ENCODE data around the gene PLEKHJ1.

PLEKHJ1 gene

DNA sequence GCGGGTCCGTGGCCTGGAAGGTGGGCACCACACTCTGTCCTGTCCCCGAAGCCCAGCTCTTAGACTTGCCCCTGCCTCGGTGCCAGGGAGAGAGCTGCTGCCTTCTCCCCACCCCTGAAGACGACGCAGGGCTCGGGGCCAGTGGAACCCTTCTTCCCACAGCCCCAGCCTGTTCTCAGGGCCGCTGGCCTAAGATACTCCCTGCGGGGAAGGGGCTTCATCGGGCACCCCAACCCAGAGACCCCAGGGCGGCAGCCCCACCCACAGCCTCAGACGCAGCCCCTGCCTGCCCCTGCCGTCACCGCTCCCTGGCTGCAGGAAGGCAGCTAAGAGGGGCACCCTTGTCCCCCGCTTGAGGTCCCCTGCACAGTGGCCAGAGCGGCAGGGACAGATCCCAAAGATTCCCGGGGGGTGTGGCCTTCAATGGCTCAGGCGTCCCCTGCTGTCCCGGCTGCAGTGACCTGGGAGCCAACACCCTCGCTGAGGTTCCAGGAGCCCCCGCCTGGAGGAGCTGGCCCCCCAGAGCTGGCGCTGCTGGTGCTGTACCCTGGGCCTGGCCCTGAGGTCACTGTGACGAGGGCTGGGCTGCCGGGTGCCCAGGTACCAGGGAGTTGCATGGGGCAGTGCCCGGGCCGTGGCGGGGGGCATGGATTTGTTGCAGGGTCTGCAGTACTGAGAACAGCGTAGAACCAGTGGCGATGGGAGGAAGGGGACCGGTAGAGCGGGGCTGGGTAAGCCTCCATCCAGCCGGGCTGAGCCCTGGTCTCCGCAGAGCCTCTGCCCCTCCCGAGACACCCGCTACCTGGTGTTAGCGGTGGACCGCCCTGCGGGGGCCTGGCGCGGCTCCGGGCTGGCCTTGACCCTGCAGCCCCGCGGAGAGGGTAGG lies 14.0 kb upstream of the PLEKHJ1 start:
- no peak for DNase-seq (ENCODE audit: low read depth in 1 of 2, low spot score in 1 of 2)

DNA sequence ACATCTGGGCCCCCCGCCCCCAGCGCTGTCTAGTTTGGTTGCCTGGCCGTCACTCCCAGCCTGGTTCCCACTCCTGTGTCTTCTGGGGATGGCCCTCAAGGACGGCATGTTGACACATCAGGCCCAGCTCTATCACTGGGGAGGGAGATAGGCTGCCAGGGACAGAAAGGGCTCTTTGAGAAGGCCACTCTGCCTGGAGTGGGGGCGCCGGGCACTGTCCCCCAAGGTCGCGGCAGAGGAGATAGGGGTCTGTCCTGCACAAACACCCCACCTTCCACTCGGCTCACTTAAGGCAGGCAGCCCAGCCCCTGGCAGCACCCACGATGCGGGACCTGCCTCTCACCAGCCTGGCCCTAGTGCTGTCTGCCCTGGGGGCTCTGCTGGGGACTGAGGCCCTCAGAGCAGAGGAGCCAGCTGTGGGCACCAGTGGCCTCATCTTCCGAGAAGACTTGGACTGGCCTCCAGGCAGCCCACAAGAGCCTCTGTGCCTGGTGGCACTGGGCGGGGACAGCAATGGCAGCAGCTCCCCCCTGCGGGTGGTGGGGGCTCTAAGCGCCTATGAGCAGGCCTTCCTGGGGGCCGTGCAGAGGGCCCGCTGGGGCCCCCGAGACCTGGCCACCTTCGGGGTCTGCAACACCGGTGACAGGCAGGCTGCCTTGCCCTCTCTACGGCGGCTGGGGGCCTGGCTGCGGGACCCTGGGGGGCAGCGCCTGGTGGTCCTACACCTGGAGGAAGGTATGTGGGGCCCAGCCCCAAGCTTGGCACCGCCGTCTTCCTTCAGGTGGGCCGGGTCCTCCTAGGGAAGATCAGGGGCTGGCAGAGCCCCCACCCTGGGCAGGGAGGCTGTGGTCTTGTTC lies 13.1 kb upstream of the PLEKHJ1 start, which contains the start of gene AMH:
Gene AMH (plus strand): TSS at position 314 of the 857 bp plus-strand sequence. CDS start 10 bp downstream, at position 324.
- DNase-seq (ENCODE audit: low read depth in 1 of 2, low spot score in 1 of 2), result no peak

DNA sequence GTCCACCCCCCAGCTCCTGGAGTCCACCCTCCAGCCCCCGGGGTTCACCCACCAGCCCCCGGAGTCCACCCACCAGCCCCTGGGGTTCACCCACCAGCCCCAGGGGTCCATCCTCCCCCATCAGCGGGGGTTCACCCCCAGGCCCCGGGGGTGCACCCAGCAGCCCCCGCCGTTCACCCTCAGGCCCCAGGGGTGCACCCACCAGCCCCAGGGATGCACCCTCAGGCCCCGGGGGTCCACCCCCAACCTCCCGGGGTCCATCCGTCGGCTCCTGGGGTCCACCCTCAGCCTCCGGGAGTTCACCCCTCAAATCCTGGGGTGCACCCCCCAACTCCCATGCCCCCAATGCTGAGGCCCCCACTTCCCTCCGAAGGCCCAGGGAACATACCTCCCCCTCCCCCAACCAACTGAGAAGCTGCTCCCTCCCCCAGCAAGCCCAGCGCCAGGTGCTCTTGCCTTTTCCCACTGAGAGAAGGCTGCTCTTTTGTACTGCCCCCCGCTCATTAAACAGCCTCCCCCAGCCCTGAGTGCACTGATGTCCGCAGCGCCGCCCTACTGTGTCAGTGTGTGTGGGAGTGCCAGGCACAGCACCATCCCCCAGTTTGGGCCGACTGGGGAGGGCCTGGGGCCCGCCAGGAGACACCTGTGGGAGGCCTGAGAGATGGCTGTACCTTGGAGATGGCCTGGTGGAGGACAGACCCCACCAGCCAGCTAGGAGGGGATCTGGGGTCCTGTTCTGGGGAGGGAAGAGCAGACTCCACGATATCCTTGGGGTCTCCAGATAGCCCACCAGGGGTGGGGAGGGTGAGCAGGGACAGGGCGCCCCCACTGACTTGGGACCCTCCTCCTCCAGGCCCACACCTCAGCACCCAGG lies 12.2 kb upstream of the PLEKHJ1 start:
- no peak for DNase-seq (ENCODE audit: low read depth in 1 of 2, low spot score in 1 of 2)

DNA sequence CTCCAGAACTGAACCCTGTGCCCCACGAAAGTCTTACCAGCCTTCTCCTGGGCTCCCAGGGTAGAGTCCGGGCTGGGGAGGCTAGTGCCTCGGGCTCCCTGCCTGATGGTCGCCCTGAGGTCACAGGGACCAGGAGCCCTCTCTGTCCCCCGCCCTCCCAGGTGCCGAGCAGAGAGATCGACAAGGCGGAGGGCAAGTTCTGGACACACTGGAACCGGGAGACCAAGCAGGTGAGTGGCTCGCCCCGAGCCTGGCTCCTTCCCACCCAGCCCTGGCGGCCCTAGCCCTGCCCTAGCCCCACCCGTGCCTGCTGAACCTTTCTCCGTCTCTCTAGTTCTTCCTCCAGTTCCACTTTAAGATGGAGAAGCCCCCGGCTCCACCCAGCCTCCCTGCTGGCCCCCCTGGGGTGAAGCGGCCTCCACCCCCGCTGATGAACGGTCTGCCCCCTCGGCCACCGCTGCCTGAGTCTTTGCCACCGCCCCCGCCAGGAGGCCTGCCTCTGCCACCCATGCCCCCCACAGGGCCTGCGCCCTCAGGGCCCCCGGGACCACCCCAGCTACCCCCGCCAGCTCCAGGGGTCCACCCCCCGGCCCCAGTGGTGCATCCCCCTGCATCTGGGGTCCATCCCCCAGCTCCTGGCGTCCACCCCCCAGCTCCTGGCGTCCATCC lies 11.4 kb upstream of the PLEKHJ1 start:
- no peak for DNase-seq (ENCODE audit: low read depth in 1 of 2, low spot score in 1 of 2)

DNA sequence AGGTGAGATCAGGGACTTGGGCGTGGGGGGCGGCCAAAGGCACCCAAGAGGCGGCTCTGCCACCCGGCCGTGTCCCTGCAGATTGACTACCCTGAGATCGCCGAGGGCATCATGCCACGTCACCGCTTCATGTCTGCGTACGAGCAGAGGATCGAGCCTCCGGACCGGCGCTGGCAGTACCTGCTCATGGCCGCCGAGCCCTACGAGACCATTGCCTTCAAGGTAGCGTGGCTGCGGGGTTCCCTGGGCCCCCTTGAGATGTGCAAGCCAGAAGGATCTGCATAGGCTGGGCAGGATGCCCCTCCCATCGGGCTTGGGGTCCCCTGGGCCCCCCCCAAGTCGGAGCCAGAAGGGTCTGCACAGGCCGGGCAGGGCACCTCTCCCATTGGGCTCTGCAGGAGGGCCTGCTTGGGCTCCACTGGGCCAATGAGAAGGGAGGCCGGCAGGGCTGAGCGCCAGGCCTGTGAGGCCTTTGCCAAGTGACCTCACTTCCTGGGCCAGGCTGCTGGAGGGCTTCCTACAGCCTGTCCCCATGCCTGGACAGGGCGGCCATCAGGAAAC lies 10.8 kb upstream of the PLEKHJ1 start:
- no peak for DNase-seq (ENCODE audit: low read depth in 1 of 2, low spot score in 1 of 2)

DNA sequence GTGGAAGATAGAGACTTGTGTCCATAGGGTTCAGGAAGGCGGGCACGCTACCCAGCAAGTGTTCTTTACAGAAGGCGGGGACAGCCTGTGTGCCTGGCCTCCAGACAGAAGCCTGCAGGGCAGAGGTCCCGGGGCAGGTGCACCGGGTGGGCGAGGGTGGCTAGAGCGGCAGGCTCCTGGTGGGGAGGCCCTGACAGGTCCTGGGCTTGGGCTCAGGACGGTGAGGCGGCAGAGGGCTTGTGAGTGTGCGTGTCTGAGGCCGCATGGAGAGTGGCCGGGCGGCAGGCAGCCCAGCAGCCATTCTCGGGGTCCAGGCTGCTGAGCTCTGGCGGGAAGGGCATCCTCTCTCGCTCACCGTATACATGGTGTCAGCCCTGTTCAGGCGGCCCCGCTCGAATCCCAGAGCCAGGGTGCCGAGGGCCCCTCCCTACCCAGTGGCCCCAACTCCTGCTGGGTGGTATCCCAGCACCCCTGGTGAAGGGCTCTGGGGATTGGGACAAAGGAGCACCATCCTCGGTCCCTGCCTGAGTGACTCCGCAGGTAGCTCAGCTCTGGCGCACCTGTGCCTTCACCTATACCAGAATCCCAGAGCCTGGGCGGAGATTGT lies 10.0 kb upstream of the PLEKHJ1 start:
- no peak for DNase-seq (ENCODE audit: low read depth in 1 of 2, low spot score in 1 of 2)

DNA sequence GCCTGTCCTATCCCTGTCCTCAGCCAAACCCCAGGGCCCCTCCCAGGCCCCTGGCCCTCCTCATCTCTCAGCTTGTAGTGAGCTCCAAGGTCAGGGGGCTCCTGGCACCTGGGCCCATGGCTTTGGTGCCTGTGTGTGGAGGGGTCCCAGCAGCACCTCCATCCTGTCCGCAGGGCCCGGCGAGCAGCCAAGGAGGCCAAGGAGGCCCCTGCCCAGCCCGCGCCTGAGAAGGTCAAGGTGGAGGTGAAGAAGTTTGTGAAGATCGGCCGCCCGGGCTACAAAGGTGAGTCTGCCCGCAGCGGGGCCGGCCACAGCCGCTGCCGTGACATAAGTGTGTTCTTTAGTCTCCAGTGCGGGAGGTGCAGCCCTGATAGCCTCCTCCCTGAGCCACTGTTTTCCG lies 9.1 kb upstream of the PLEKHJ1 start:
- DNase-seq (ENCODE audit: low read depth in 1 of 2, low spot score in 1 of 2), result no peak

DNA sequence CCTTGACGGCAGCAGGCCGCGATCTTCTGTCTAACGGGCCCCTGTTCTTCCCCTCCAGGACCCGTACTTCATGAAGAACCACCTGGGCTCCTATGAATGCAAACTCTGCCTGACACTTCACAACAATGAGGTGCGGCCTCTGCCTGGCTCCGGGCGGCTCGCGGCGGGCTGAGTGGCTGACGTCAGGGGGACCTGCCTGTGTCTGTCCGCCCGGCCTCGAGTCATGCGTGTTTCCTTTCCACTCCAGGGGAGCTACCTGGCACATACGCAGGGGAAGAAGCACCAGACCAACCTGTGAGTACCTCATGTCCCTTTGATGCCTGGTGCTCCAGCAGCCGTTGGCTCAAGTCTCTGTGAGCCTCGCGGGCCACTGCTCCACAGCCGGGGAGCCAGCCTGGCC lies 8.4 kb upstream of the PLEKHJ1 start:
- no peak for DNase-seq (ENCODE audit: low read depth in 1 of 2, low spot score in 1 of 2)

DNA sequence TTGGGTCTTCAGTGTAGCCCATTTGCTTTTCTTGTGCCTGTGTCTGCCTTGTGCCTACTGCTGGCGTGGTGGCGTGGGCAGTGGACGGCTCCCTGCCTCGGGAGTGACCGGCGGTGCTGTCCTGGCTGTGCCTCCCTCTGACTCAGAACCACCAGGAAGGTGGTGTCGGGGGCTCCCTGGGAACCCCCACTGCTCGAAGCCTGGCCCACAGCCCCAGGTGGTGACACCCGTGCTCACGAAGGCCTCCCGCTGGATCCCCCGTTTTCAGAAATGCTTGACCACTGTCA lies 7.9 kb upstream of the PLEKHJ1 start:
- no peak for DNase-seq (ENCODE audit: low read depth in 1 of 2, low spot score in 1 of 2)

DNA sequence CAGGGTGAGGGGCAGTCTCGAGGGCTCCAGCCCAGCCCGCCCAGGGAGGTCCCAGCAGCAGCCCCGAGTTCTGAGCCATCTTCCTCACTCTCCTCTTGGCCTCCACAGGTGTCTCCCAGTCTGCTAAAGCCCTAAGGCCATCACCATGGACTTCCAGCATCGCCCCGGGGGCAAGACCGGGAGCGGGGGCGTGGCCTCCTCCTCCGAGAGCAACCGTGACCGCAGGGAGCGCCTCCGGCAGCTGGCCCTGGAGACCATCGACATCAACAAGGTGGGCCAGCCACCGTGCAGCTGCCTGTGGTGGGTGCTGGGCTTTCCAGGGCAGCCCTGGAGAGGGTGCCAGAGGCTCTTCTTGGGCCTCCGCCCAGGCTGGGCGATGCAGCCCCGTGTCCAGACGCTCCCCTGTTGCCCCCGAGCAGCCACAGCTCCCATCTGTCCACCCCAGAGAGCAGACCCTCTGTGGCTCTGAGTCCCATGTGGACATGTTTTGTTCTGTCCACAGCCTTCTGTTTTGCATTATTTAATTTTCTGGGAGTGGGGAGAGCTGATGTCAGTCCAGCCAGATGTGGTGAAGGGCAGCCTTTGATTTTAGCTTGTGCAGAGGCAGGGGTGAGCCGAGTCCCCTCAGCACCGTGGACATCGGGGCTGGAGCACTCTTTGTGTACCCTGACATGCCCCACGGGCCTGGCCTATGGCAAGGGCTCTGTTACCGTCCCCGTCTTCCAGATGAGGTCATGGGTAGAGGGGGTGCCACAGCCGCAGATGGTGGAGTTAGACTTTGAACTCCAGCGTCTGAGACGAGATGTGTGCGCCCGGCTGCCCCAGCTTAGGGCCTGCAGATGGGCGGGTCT lies 7.4 kb upstream of the PLEKHJ1 start:
- DNase-seq (ENCODE audit: low read depth in 1 of 2, low spot score in 1 of 2), result no peak

DNA sequence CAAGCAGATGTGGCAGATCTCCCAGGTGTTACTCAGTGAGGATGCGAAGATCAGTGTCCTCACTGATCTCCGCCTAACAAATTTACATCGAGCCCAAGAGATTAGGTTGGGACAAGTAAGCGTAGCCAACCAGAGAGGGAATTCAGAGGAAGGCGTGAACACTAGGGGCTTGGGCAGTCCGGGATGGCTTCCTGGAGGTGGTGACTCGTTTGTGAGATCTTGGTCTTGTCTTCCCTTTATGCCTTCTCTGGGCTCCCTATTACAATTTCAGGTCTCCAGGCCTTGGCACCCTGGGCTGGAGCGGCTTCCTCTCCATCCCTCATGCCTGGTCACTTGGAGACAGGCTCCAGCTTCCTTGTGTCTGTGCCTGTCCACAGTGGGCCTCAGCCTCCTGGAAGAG lies 6.7 kb upstream of the PLEKHJ1 start:
- DNase-seq (ENCODE audit: low read depth in 1 of 2, low spot score in 1 of 2), result no peak

DNA sequence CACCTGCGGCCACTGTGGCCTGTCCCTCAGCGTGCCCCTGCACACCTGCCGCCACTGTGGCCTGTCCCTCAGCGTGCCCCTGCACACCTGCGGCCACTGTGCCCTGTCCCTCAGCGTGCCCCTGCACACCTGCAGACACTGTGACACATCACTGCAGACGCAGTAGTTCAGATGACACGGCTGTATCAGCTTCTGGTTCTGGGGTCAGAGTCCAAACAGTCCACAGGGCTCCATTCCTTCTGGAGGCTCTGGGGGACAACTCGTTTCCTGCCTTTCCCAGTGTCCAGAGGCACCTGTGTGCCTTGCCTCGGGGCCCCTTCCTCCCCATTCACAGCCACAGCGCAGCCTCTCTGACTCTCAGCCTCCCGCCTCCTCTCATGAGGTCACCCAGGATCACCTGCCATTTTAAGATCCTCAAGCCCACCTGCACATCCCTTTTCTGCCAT lies 6.0 kb upstream of the PLEKHJ1 start:
- no peak for DNase-seq (ENCODE audit: low read depth in 1 of 2, low spot score in 1 of 2)

DNA sequence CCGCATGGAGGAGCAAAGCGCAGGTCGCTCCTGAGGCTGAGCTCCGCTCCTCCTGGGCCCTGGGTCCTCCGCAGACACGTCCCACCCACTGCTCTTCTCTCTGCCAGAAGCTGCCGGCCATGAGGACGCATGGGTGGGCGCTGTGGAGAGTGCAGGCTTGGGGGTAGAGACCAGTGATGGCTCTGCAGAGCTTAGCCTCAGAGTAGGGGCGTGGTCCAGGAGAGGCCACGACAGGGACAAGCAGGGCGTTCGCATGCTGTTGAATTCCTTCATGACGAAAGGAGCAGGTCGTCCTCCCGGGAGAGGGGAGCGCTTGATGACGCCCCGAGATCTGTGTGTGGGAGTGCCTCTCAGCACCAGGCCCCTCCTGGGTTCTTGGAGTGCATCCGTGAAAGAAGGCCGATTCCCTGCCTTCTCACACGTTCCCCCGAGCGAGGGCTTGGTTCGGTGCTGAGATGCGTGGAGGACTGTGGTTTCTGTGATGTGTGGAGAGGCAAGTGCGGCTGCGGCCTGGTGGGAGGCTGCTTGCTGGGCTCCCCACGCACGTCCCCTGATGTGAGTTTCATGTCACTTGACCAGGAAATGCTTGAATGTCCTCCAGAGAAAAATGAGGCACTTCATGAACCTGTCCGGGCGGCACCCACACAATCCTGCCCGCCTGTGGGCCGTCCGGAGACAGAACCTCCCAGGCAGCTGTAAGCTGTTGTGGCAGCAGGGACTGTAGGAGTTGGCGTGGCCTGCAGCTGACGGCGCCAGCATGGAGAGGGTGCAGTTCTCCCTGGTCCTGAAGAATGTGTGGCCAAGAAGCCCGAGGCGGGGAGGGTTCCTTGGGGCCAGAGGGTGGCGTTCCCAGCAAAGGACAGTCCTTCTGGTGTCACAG lies 5.0 kb upstream of the PLEKHJ1 start:
- no peak for DNase-seq (ENCODE audit: low read depth in 1 of 2, low spot score in 1 of 2)

DNA sequence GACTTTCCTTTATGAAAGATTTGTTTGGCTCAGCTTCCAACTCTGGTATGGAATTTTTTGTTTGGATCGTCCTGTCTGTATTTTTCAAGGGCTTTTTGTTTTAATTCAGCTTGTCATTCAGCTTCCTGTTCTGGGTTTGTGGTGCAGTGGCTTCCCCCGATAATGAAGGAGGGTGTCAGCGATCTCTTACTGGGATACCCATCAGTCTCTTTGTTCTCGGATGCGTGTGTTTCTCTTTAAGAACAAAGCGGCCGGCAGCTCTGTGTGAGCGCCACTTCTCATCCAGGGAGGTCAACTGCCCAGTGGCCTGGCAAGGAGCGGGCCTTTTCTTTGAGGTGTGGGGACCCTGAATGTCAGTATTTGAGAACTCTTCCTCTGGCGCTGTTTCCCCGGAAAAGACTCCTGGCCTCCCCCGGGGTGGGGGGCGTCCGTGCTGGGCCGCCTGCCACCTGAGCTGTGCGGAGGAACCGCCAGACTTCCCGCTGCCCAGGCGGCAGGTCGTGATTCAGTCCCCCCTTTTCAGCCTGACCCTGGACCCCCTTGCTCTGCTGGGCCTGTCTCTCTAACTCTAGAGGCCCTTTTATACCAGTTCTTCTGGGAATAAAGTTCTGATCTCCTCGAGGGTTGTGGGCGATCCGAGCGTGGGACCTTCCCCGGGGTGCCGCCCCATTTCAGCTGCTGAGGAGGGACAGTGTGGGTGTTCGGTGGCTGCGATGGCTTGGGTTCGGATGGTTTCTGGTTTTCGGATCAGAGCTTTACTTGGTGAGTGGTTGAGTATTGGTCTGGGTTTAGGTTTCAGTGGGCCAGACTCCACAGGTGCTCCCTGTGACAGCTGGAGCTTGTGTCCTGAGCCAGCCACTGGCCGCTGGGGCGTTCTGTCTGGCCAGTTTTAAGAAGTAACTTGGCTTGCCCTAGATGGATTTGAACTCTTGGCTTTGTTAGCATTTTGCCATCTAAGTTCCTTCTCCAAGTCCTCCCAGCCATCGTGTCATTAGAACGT lies 3.9 kb upstream of the PLEKHJ1 start:
- DNase-seq (ENCODE audit: low read depth in 1 of 2, low spot score in 1 of 2), result no peak

DNA sequence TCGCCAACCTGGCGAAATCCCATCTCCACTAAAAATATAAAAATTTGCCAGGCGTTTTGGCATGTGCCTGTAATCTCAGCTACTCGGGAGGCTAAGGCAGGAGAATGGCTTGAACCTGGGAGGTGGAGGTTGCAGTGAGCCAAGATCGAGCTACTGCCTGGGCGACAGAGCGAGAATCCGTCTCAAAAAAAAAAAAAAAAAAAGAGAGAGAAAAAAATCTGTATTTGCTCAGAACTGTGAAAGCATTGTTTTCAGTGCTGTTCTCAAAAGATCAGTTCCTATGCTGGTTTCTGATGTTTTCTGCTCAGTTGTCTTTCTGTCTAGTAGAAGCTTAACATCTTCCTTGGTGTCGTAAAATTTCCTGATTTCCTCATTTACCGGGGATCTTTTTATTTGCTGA lies 3.0 kb upstream of the PLEKHJ1 start:
- DNase-seq (ENCODE audit: low read depth in 1 of 2, low spot score in 1 of 2), result no peak

DNA sequence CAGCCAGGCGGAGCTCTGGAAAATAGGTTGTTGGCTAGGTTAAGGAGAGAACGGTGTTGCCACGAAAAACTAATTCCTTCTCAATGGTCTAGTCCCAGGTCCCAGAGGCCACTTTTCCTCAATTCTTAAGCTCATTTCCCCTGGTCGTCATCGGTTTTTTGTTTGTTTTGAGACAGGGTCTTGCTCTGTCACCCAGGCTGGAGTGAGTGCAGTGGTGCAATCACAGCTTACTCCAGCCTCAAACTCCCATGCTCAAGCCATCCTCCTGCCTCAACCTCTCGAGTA lies 1.7 kb upstream of the PLEKHJ1 start:
- DNase-seq (ENCODE audit: low read depth in 1 of 2, low spot score in 1 of 2), result no peak
